ENCODE measurements around the gene TMEM132C. TPM values are rescaled to one million over a fixed set of nuclear protein-coding genes. Genes with fewer than 3 reads are reported as not detected.

Gene TMEM132C
- total RNA-seq, 1 experiment from 2014 or later = not detected

- TF ChIP-seq ATF2 (CRISPR knock-in tag; IDR thresholded peaks at IDR 0.05; ENCODE audit: borderline replicate concordance, low read depth) = no peak
Observed at GRCh38 chr12:128639089-128639488, 372.1 kb downstream of the TMEM132C start (continued).

GRCh38 chr12:128643155-128643554 lies 376.2 kb downstream of the TMEM132C start:
- H3K27me3 Mint-ChIP-seq (ENCODE audit: low read depth) = peaks cover 20% of the 10 kb centered on the region
- TF ChIP-seq ETV6 (CRISPR knock-in tag; IDR thresholded peaks at IDR 0.05) (no peak), NFE2L1 (CRISPR knock-in tag; IDR thresholded peaks at IDR 0.05) (no peak), KAT7 (CRISPR knock-in tag; IDR thresholded peaks at IDR 0.05; ENCODE audit: borderline replicate concordance) (no peak), RELA (CRISPR knock-in tag; IDR thresholded peaks at IDR 0.05; ENCODE audit: borderline replicate concordance) (no peak), SMAD3 (CRISPR knock-in tag; IDR thresholded peaks at IDR 0.05; ENCODE audit: borderline replicate concordance) (no peak), CREB1 (CRISPR knock-in tag; IDR thresholded peaks at IDR 0.05) (no peak), MLX (CRISPR knock-in tag; IDR thresholded peaks at IDR 0.05) (no peak), PREB (CRISPR knock-in tag; IDR thresholded peaks at IDR 0.05; ENCODE audit: borderline replicate concordance) (no peak)
- POLR2A ChIA-PET = no interaction called here
- DNase-seq (ENCODE audit: low spot score) (no peak), ATAC-seq (no peak)
- no peak overlapping the region for H3K27ac Mint-ChIP-seq
- no peaks in the 10 kb centered on the region for H3K4me1 Mint-ChIP-seq
- no peak overlapping the region for H3K4me3 Mint-ChIP-seq
- CTCF ChIA-PET = no interaction called here
- H3K9me3 Mint-ChIP-seq = peaks cover 65% of the 10 kb centered on the region
- H3K36me3 Mint-ChIP-seq = peaks cover 73% of the 10 kb centered on the region

- no peaks in the 10 kb centered on the region for H3K4me1 Mint-ChIP-seq
- H3K27ac Mint-ChIP-seq = no peak overlapping the region
- DNase-seq (ENCODE audit: low spot score) = peak; percentile 21
- peaks cover 82% of the 10 kb centered on the region for H3K9me3 Mint-ChIP-seq
- ChIA-PET POLR2A (no interaction called here), CTCF (no interaction called here)
- ATAC-seq = no peak
- peaks cover 23% of the 10 kb centered on the region for H3K27me3 Mint-ChIP-seq (ENCODE audit: low read depth)
- H3K4me3 Mint-ChIP-seq = no peak overlapping the region
- TF ChIP-seq CTCF (IDR thresholded peaks at IDR 0.05) (peak; percentile 23; the same call in 1 of the 2 replicates), IRF1 (CRISPR knock-in tag; IDR thresholded peaks at IDR 0.05) (no peak)
- peaks cover 89% of the 10 kb centered on the region for H3K36me3 Mint-ChIP-seq
Observed at GRCh38 chr12:128644664-128645296, 377.8 kb downstream of the TMEM132C start.

- POLR2A ChIA-PET = no interaction called here
- Mint-ChIP-seq H3K9me3 (peaks cover 90% of the 10 kb centered on the region), H3K4me1 (no peaks in the 10 kb centered on the region), H3K4me3 (no peak overlapping the region), H3K27me3 (ENCODE audit: low read depth) (peaks cover 32% of the 10 kb centered on the region), H3K36me3 (peaks cover 89% of the 10 kb centered on the region), H3K27ac (no peak overlapping the region)
- DNase-seq (ENCODE audit: low spot score) = no peak
- CTCF ChIA-PET = no interaction called here
- no peak for ATAC-seq
- TF ChIP-seq ZBTB21 (CRISPR knock-in tag; IDR thresholded peaks at IDR 0.05; ENCODE audit: borderline replicate concordance) (no peak), CTCF (IDR thresholded peaks at IDR 0.05) (no peak), OVOL2 (CRISPR knock-in tag; IDR thresholded peaks at IDR 0.05; ENCODE audit: borderline replicate concordance) (no peak)
Observed at GRCh38 chr12:128649902-128650301, 382.9 kb downstream of the TMEM132C start.

All from WTC11 (cell line).